Skin epidermis (tissue), 12 donors: ENCODE results near the gene PLA2G12B.
A peak's percentile ranks its signal among the peaks of the same experiment; 100 is the strongest.

ENCODE experiments used
- H3K27ac ChIP-seq, 21 experiments: fragments of 200-600 bp; sonication (generic) in 11 of 21; one replicate each; pipeline ENCODE4 v1.5.0; 2020; ENCODE audit warnings: mild to moderate bottlenecking in 3 of 21, inconsistent platforms in 2 of 21, moderate library complexity in 2 of 21
- H3K4me3 ChIP-seq, 7 experiments: fragments of 200-600 bp; sonication (generic) in 2 of 7; one replicate each; pipeline ENCODE4 v1.5.0; 2020; ENCODE audit warnings: inconsistent platforms in 2 of 7, mild to moderate bottlenecking in 2 of 7, moderate library complexity in 1 of 7

Gene PLA2G12B

DNA sequence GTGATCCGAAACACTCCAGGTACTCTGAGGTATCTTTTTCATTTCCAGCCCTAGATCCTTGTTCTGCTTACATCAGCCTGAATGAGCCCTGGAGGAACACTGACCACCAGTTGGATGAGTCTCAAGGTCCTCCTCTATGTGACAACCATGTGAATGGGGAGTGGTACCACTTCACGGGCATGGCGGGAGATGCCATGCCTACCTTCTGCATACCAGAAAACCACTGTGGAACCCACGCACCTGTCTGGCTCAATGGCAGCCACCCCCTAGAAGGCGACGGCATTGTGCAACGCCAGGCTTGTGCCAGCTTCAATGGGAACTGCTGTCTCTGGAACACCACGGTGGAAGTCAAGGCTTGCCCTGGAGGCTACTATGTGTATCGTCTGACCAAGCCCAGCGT lies 56.0 kb downstream of the PLA2G12B start:
- Histone ChIP-seq H3K27ac (no peak overlapping the region), H3K4me3 (no peak overlapping the region)

DNA sequence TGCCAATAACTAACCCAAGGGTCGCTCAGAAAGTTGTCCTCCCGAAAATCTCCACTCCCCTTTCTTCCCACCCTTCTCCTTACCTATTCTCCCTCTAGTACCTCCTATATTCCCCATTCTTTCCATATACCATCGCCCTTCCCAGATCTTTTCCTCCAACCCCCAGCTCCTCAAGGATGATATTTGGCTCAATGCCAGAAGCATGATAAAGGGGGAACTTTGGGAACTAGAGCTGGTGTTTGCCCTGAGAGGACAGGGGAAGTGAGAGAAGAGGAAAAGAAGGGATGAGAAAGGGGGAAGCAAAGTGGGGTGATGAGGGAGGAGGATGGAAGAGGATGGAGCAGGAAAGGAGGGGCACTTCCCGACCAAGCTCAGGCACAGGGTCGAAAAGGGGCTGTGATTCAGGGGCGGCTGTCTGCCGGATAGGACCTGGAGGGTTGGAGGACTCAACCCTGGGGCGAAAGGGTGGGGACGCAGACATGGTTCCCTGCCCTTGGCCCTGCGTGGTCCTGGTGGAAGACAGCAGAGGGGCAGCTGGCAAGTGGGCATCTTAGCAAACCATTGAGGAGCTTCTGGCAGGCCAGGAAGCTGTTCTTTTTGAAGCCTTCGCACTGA lies 59.3 kb downstream of the PLA2G12B start:
- Histone ChIP-seq H3K27ac (no peak overlapping the region), H3K4me3 (no peak overlapping the region)

DNA sequence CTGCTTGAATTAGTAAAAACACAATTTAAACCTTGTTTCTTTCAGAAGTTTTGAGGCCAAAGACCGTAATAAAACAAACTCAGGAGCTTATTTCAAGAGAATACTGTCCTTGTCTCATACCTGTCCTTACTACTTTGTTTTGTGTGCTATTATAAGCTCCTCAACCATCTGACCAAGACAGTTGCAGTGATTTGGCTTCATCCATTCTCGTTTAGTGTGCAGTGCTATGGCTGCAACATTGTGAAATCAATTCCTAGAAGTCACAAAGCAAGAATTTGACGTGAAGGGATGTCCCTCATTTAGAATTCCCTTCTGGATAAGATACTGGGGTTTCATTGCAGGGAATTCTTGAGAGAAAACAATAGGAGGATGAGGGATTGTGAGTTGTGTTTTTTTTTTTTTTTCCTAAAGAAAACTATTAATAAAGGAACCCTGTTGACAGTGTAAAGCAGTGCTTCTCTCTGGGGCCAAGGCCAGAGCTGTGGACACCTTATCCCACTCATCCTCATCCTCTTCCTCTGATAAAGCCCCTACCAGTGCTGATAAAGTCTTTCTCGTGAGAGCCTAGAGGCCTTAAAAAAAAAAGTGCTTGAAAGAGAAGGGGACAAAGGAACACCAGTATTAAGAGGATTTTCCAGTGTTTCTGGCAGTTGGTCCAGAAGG lies 61.3 kb downstream of the PLA2G12B start, which contains the start of gene OIT3:
Gene OIT3, plus strand, starts transcription at position 604 of the 663 bp plus-strand sequence. CDS start 60 bp downstream, outside the sequence.
- H3K4me3 ChIP-seq = no peak within 1 kb of the TSS
- no peak within 1 kb of the TSS for H3K27ac ChIP-seq

DNA sequence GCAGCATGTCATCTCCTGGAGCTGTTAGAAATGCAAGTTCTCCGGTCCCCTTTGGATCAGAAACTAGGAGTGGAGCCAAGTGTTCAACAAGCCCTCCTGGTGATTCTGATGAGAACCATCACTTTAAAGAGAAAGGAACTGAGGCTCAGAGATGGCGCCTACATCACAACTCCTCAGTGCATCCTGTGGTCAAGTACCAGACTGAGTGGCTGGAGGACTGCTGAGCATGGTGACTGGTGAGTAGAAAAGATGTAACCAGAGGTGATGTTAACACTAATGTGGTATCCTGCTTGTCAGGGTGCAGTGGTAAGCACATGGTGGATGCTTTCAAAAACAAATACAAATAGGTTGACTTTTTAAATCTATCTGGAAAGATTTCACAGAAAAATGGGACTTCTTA lies 64.5 kb downstream of the PLA2G12B start:
- Histone ChIP-seq H3K4me3 (no peak overlapping the region), H3K27ac (no peak overlapping the region)

DNA sequence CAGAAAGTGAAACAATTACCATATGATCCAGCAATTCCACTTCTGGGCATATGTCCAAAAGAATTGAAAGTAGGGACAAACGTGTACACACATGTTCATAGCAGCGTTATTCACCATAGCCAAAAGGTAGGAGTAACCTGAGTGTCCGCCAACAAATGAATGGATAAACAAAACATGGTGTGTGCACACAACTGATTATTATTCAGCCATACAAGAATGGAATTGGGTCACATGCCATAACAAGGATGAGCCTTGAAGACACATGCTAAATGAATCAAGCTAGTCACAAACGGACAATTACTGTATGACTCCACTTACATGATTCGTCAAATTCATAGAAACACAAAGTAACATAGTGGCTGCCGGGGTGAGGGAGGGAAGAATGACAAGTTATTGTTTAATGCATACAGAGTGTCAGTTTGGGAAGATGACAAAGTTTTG lies 65.2 kb downstream of the PLA2G12B start:
- no peak overlapping the region for H3K27ac ChIP-seq

DNA sequence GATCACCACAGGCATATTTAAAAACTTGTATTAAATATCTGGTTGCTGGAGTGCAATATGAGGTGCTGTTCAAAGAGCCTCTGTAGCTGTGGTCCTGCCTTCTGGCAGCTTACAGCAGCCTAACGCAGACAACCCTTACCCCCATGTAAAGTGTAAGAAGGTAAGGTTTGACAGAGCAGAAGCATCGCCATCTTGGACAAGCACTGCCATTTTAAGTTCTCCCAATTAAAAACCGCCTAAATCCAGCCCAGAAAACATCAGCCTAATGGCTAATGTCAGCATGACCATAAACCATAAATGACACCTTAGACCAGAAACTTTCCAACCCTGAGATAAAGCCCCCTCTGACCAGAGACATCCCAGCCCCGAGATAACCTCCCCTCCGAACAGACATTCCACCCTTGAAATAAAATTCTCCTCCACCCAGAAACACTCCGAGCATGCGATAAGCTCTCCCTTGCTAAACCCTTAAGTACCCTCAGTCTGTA lies 66.4 kb downstream of the PLA2G12B start:
- no peak overlapping the region for H3K4me3 ChIP-seq
- H3K27ac ChIP-seq = peak overlapping the region in 4 of 21 experiments; percentile 13 to 62 (median 31)

More for the DNA sequence above, 65.2 kb downstream of the PLA2G12B start:
- no peak overlapping the region for H3K4me3 ChIP-seq

DNA sequence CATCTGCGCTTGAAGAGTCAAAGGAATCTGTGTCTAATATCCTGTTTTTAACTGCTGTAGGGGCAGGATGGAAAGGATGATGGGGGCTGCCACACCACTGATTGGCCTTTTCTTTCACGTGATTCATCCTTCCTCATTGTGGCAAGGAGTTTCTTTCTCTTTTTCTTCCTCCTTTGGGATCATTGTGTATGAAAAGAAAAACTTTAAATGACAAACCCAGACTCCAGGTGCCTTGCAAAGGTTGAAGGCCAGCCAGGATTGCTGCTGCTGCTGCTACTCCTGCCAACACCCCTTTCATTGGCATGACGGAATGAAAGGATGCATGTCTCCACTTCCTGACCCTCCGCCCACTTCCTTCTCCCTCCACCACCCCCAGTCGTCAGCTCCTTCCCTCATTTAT lies 67.6 kb downstream of the PLA2G12B start:
- H3K27ac ChIP-seq = peak overlapping the region in 12 of 21 experiments; percentile 13 to 74 (median 50)
- H3K4me3 ChIP-seq = peak overlapping the region in 1 of 7 experiments; percentile 16

DNA sequence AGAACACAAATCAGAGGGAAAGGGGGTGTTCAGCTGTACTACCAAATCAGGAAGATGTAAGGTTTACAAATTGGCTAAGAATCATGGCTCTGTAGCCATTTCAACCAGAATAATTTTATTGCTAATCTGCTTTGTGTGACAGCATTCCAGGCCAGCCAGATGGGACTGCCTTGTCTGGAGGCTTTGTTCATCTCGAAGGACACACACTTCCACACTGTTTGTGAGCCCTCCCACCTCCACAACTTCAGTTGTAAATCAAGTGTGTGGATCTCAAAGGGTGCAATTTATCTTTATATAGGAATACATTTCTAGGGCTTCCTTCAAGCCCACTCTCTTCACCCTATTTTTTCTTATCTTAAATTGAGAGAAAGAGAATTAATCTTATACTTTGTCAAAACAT lies 68.0 kb downstream of the PLA2G12B start:
- Histone ChIP-seq H3K27ac (peak overlapping the region in 9 of 21 experiments; percentile 13 to 74 (median 56)), H3K4me3 (peak overlapping the region in 1 of 7 experiments; percentile 16)

DNA sequence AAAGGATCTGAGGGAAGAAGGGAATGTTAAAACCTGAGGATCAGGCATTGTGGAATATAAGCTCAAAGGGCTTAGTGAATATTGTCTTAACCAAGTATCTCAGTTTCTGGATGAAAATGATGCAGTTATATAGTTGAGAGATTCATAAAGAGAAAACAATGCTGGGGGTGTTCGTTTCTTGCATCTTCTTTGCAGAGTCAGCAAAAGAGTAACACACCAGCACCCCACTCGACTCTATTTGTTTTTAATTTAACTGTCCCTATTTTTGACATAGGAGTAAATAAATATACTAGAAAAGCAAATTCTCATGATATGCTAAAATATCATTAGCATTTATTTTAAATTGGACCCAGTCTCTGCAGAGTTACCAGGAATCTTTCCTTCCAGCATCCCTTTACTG lies 68.7 kb downstream of the PLA2G12B start:
- Histone ChIP-seq H3K27ac (peak overlapping the region in 3 of 21 experiments; percentile 52 to 74 (median 62)), H3K4me3 (no peak overlapping the region)
